ENCODE measurements around the gene RANBP10. TPM values are rescaled to one million over a fixed set of nuclear protein-coding genes. Genes with fewer than 3 reads are reported as not detected.

RANBP10 gene
- total and polyA plus RNA-seq, 10 of the 15 experiments (the other 5 are each of a cell fraction or from before 2014, with no cell fraction given) = 1.2 to 20.4 (median 10.8) TPM

- Histone ChIP-seq H3K79me2 (ENCODE audit: control insufficient read depth, insufficient read depth, low read length) (no peaks in the 10 kb centered on the region), H3K27me3 (replicated peaks in 1 of 2; ENCODE audit: control insufficient read depth in 2 of 2, insufficient read depth in 2 of 2, low read length in 1 of 2) (no peaks in the 10 kb centered on the region), H3K4me2 (ENCODE audit: control insufficient read depth, insufficient read depth) (no peak overlapping the region), H2AFZ (ENCODE audit: control insufficient read depth, low read depth, low read length) (no peak overlapping the region), H3K9ac (ENCODE audit: control insufficient read depth, insufficient read depth, low read length) (no peak overlapping the region), H3K27ac (ENCODE audit: control insufficient read depth, insufficient read depth) (no peak overlapping the region), H3K36me3 (ENCODE audit: control insufficient read depth in 2 of 2, insufficient read depth in 2 of 2, low read length in 1 of 2) (no peaks in the 10 kb centered on the region), H3K4me1 (ENCODE audit: control insufficient read depth, insufficient read depth, low read length) (peaks cover 15% of the 10 kb centered on the region), H3K4me3 (no peak overlapping the region), H3K9me3 (replicated peaks; ENCODE audit: control insufficient read depth, insufficient read depth, low read length) (no peaks in the 10 kb centered on the region), H4K20me1 (ENCODE audit: control insufficient read depth, insufficient read depth) (no peaks in the 10 kb centered on the region)
- intact Hi-C loops (cut with micrococcal nuclease; ENCODE audit: unreplicated experiment) = loop anchor here (2.0 to 5.0 kb wide), 3 partner anchors 43 to 255 kb away; partner anchors contain the start of genes GFOD2, RANBP10 and TSNAXIP1
- ChIA-PET RAD21 (ENCODE audit: unreplicated experiment) (interaction anchor here (1.5 to 3.1 kb wide), 5 partner anchors 12 to 255 kb away, joined by 4 to 19 read pairs (median 12); partner anchors contain the start of genes RANBP10 and TSNAXIP1), POLR2A (interaction anchor here (0.5 kb wide), 1 partner anchor 40 kb away, joined by 4 read pairs; no protein-coding TSS in a partner anchor), CTCF (interaction anchor here (0.6 to 11.9 kb wide), 19 partner anchors 12 to 509 kb away, joined by 3 to 196 read pairs (median 6); partner anchors contain the start of genes GFOD2, RANBP10 and TSNAXIP1), SMC1A (ENCODE audit: uncharacterized antibody, unreplicated experiment) (interaction anchor here (0.7 to 2.2 kb wide), 8 partner anchors 21 to 143 kb away, joined by 3 to 8 read pairs (median 4); partner anchors contain the start of gene CTCF)
- FAIRE-seq = no peak
- BruUV-seq (replicated peaks) = no TSS peak
- DNase-seq (ENCODE audit: low read depth, low spot score) = no peak
- 59% methylated on average over 19 of the region's 21 CpGs for WGBS (ENCODE audit: insufficient coverage, insufficient replicate concordance, low lambda C conversion rate, missing lambda C conversion rate)
- in situ Hi-C loops (cut with MboI) = no loop called here
- ATAC-seq = peak; percentile 36
- no peak for TF ChIP-seq NFYB (IDR thresholded peaks at IDR 0.05; ENCODE audit: insufficient read depth, low read depth, low read length)
- TF ChIP-seq YBX1 (IDR thresholded peaks at IDR 0.05) = no peak
- no peak for TF ChIP-seq IKZF1 (conservative IDR thresholded peaks at IDR 0.05)
- TF ChIP-seq ZBTB33 (IDR thresholded peaks at IDR 0.05) = peak; percentile 68
Observed at GRCh38 chr16:67673712-67674580, 132.4 kb downstream of the RANBP10 start.

Small RNA genes within 50 kb of the gene (small RNA-seq; reads per million reads assigned to genes)
- not detected for gene AC040162.2

Other genes starting within 250 kb of the RANBP10 start
Only the 7 nearest of the 23 such genes appear.
- 0.22 and 0.23 TPM in 2 replicates for gene TSNAXIP1, start 329 bp upstream of the RANBP10 start, total RNA-seq (2014; rRNA removed)
- 0.23 and 0.45 TPM in 2 replicates for gene TSNAXIP1, start 329 bp upstream of the RANBP10 start, total RNA-seq (2014; rRNA removed; fragmentation: Illumina TruSeq; extraction: Trizol)
- gene TSNAXIP1, start 329 bp upstream of the RANBP10 start, total RNA-seq (2021) = 0.13 and 0.62 TPM in 2 replicates
- 0.19 and 0.20 TPM in 2 replicates for gene TSNAXIP1, start 329 bp upstream of the RANBP10 start, polyA plus RNA-seq (2011; rRNA removed)
- 0.16 TPM in 1 of 2 replicates, not detected in the other for gene TSNAXIP1, start 329 bp upstream of the RANBP10 start, polyA plus RNA-seq (2014; fragmentation: Illumina TruSeq; extraction: Trizol)
- gene TSNAXIP1, start 329 bp upstream of the RANBP10 start, polyA plus RNA-seq (2014; fragmentation: Nextera tagmentation; extraction: Ambion mirVana) = under 1 TPM in 1 of 2 experiments, not detected in 1; 0.09 TPM
- gene TSNAXIP1, start 329 bp upstream of the RANBP10 start, polyA plus RNA-seq (2014; rRNA removed) = 0.37 and 1.2 TPM in 2 replicates
- gene TSNAXIP1, start 329 bp upstream of the RANBP10 start, polyA plus RNA-seq (2016; fragmentation: Nextera tagmentation; extraction: Ambion mirVana) = under 1 TPM; 0.48 to 0.63 TPM
- gene THAP11, start 35.8 kb upstream of the RANBP10 start, total RNA-seq (2014; rRNA removed) = 31.9 and 35.8 TPM in 2 replicates
- 12.7 and 13.6 TPM in 2 replicates for gene THAP11, start 35.8 kb upstream of the RANBP10 start, total RNA-seq (2014; rRNA removed; fragmentation: Illumina TruSeq; extraction: Trizol)
- 27.3 and 30.0 TPM in 2 replicates for gene THAP11, start 35.8 kb upstream of the RANBP10 start, total RNA-seq (2021)
- 21.9 and 30.6 TPM in 2 replicates for gene THAP11, start 35.8 kb upstream of the RANBP10 start, polyA plus RNA-seq (2011; rRNA removed)
- 6.5 and 10.9 TPM in 2 replicates for gene THAP11, start 35.8 kb upstream of the RANBP10 start, polyA plus RNA-seq (2014; fragmentation: Illumina TruSeq; extraction: Trizol)
- gene THAP11, start 35.8 kb upstream of the RANBP10 start, polyA plus RNA-seq (2014; fragmentation: Nextera tagmentation; extraction: Ambion mirVana) = 1 to 10 TPM; 2.5 to 7.7 TPM
- gene THAP11, start 35.8 kb upstream of the RANBP10 start, polyA plus RNA-seq (2014; rRNA removed) = 27.5 TPM in 2 replicates
- gene THAP11, start 35.8 kb upstream of the RANBP10 start, polyA plus RNA-seq (2016; fragmentation: Nextera tagmentation; extraction: Ambion mirVana) = 10 to 100 TPM; 15.3 to 36.7 TPM
- gene NUTF2, start 40.4 kb upstream of the RANBP10 start, total RNA-seq (2014; rRNA removed) = 116 and 120 TPM in 2 replicates
- gene NUTF2, start 40.4 kb upstream of the RANBP10 start, total RNA-seq (2014; rRNA removed; fragmentation: Illumina TruSeq; extraction: Trizol) = 113 and 129 TPM in 2 replicates
- 128 and 130 TPM in 2 replicates for gene NUTF2, start 40.4 kb upstream of the RANBP10 start, total RNA-seq (2021)
- 83.7 and 155 TPM in 2 replicates for gene NUTF2, start 40.4 kb upstream of the RANBP10 start, polyA plus RNA-seq (2011; rRNA removed)
- gene NUTF2, start 40.4 kb upstream of the RANBP10 start, polyA plus RNA-seq (2014; fragmentation: Illumina TruSeq; extraction: Trizol) = 152 and 185 TPM in 2 replicates
- gene NUTF2, start 40.4 kb upstream of the RANBP10 start, polyA plus RNA-seq (2014; fragmentation: Nextera tagmentation; extraction: Ambion mirVana) = 100 to 1,000 TPM; 220 to 245 TPM
- 212 and 231 TPM in 2 replicates for gene NUTF2, start 40.4 kb upstream of the RANBP10 start, polyA plus RNA-seq (2014; rRNA removed)
- 100 to 1,000 TPM; 323 to 342 TPM for gene NUTF2, start 40.4 kb upstream of the RANBP10 start, polyA plus RNA-seq (2016; fragmentation: Nextera tagmentation; extraction: Ambion mirVana)
- gene CENPT, start 41.1 kb upstream of the RANBP10 start, total RNA-seq (2014; rRNA removed) = 26.7 and 29.0 TPM in 2 replicates
- gene CENPT, start 41.1 kb upstream of the RANBP10 start, total RNA-seq (2014; rRNA removed; fragmentation: Illumina TruSeq; extraction: Trizol) = 14.9 and 15.1 TPM in 2 replicates
- gene CENPT, start 41.1 kb upstream of the RANBP10 start, total RNA-seq (2021) = 31.4 and 36.6 TPM in 2 replicates
- 16.2 and 22.4 TPM in 2 replicates for gene CENPT, start 41.1 kb upstream of the RANBP10 start, polyA plus RNA-seq (2011; rRNA removed)
- 9.4 and 20.1 TPM in 2 replicates for gene CENPT, start 41.1 kb upstream of the RANBP10 start, polyA plus RNA-seq (2014; fragmentation: Illumina TruSeq; extraction: Trizol)
- gene CENPT, start 41.1 kb upstream of the RANBP10 start, polyA plus RNA-seq (2014; fragmentation: Nextera tagmentation; extraction: Ambion mirVana) = 1 to 10 TPM; 1.1 to 5.7 TPM
- gene CENPT, start 41.1 kb upstream of the RANBP10 start, polyA plus RNA-seq (2014; rRNA removed) = 44.4 and 51.2 TPM in 2 replicates
- 10 to 100 TPM; 41.7 to 45.7 TPM for gene CENPT, start 41.1 kb upstream of the RANBP10 start, polyA plus RNA-seq (2016; fragmentation: Nextera tagmentation; extraction: Ambion mirVana)
- gene EDC4, start 66.5 kb upstream of the RANBP10 start, total RNA-seq (2014; rRNA removed) = 50.3 and 53.7 TPM in 2 replicates
- gene EDC4, start 66.5 kb upstream of the RANBP10 start, total RNA-seq (2014; rRNA removed; fragmentation: Illumina TruSeq; extraction: Trizol) = 38.1 and 42.1 TPM in 2 replicates
- 71.7 and 78.5 TPM in 2 replicates for gene EDC4, start 66.5 kb upstream of the RANBP10 start, total RNA-seq (2021)
- gene EDC4, start 66.5 kb upstream of the RANBP10 start, polyA plus RNA-seq (2011; rRNA removed) = 18.7 and 37.8 TPM in 2 replicates
- gene EDC4, start 66.5 kb upstream of the RANBP10 start, polyA plus RNA-seq (2014; fragmentation: Illumina TruSeq; extraction: Trizol) = 24.1 and 53.0 TPM in 2 replicates
- gene EDC4, start 66.5 kb upstream of the RANBP10 start, polyA plus RNA-seq (2014; fragmentation: Nextera tagmentation; extraction: Ambion mirVana) = 1 to 10 TPM; 1.2 to 2.2 TPM
- 56.1 and 63.2 TPM in 2 replicates for gene EDC4, start 66.5 kb upstream of the RANBP10 start, polyA plus RNA-seq (2014; rRNA removed)
- gene EDC4, start 66.5 kb upstream of the RANBP10 start, polyA plus RNA-seq (2016; fragmentation: Nextera tagmentation; extraction: Ambion mirVana) = 10 to 100 TPM; 82.2 to 86.0 TPM
- gene NRN1L, start 78.3 kb upstream of the RANBP10 start, total RNA-seq (2014; rRNA removed) = 0.40 TPM in 1 of 2 replicates, not detected in the other
- gene NRN1L, start 78.3 kb upstream of the RANBP10 start, total RNA-seq (2014; rRNA removed; fragmentation: Illumina TruSeq; extraction: Trizol) = not detected in 2 replicates
- gene NRN1L, start 78.3 kb upstream of the RANBP10 start, total RNA-seq (2021) = 0.92 TPM in 1 of 2 replicates, not detected in the other
- gene NRN1L, start 78.3 kb upstream of the RANBP10 start, polyA plus RNA-seq (2011; rRNA removed) = 0.20 TPM in 1 of 2 replicates, not detected in the other
- gene NRN1L, start 78.3 kb upstream of the RANBP10 start, polyA plus RNA-seq (2014; fragmentation: Illumina TruSeq; extraction: Trizol) = 0.28 TPM in 1 of 2 replicates, not detected in the other
- gene NRN1L, start 78.3 kb upstream of the RANBP10 start, polyA plus RNA-seq (2014; fragmentation: Nextera tagmentation; extraction: Ambion mirVana) = under 1 TPM in 1 of 2 experiments, not detected in 1; 0.11 TPM
- 0.60 and 0.99 TPM in 2 replicates for gene NRN1L, start 78.3 kb upstream of the RANBP10 start, polyA plus RNA-seq (2014; rRNA removed)
- under 1 TPM in 1 of 2 experiments, not detected in 1; 0.21 TPM for gene NRN1L, start 78.3 kb upstream of the RANBP10 start, polyA plus RNA-seq (2016; fragmentation: Nextera tagmentation; extraction: Ambion mirVana)
- gene PSKH1, start 86.7 kb upstream of the RANBP10 start, total RNA-seq (2014; rRNA removed) = 5.0 and 7.3 TPM in 2 replicates
- 6.7 and 7.2 TPM in 2 replicates for gene PSKH1, start 86.7 kb upstream of the RANBP10 start, total RNA-seq (2014; rRNA removed; fragmentation: Illumina TruSeq; extraction: Trizol)
- gene PSKH1, start 86.7 kb upstream of the RANBP10 start, total RNA-seq (2021) = 17.2 and 18.9 TPM in 2 replicates
- gene PSKH1, start 86.7 kb upstream of the RANBP10 start, polyA plus RNA-seq (2011; rRNA removed) = 3.1 and 7.5 TPM in 2 replicates
- 2.3 and 8.1 TPM in 2 replicates for gene PSKH1, start 86.7 kb upstream of the RANBP10 start, polyA plus RNA-seq (2014; fragmentation: Illumina TruSeq; extraction: Trizol)
- 1 to 10 TPM in 1 of 2 experiments, under 1 TPM in 1; 0.63 to 1.2 TPM for gene PSKH1, start 86.7 kb upstream of the RANBP10 start, polyA plus RNA-seq (2014; fragmentation: Nextera tagmentation; extraction: Ambion mirVana)
- gene PSKH1, start 86.7 kb upstream of the RANBP10 start, polyA plus RNA-seq (2014; rRNA removed) = 12.8 and 14.1 TPM in 2 replicates
- gene PSKH1, start 86.7 kb upstream of the RANBP10 start, polyA plus RNA-seq (2016; fragmentation: Nextera tagmentation; extraction: Ambion mirVana) = 10 to 100 TPM; 13.9 to 20.4 TPM